ENCODE measurements around the gene LCE1D. TPM values are rescaled to one million over a fixed set of nuclear protein-coding genes. Genes with fewer than 3 reads are reported as not detected.

LCE1D gene
- not detected for polyA plus RNA-seq (2012; ENCODE audit: insufficient read length, low read depth)

DNA sequence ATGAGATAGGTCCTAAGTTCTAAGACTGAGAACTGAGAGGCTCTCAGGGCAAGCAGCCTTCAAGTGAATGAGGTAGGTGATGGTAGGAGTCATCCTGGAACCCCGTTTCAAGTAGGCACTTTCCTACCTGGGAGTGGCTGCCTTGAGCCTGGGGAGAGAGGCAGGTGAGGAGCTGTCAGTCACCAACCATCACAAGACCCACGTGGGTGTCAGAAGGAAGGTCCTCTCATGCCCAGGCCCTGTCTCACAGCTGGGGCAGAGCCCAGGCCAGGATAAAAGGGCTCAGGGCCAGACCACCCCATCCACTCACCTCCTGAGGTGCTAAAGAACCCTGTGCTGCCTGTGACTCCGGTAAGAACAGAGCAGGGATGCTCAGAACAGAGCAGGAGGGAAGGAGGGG lies at the start of gene LCE1D:
LCE1D (plus strand) TSS at position 301 of the 400 bp plus-strand sequence. CDS start 1,074 bp downstream, outside the sequence.
- TF ChIP-seq TAF1 (IDR thresholded peaks at IDR 0.05; ENCODE audit: borderline replicate concordance, insufficient read depth, low read length) (no peak), FOXP2 (optimal IDR thresholded peaks at IDR 0.05; ENCODE audit: borderline replicate concordance, extremely low read depth, extremely low read length, insufficient read depth) (no peak), REST (IDR thresholded peaks at IDR 0.05; ENCODE audit: insufficient read depth in 1 of 2, low read depth in 2 of 2, low read length in 2 of 2) (no peak), POLR2AphosphoS5 (IDR thresholded peaks at IDR 0.05; ENCODE audit: low read depth, low read length) (no peak), SIN3A (IDR thresholded peaks at IDR 0.05; ENCODE audit: borderline replicate concordance, insufficient read depth, low read length) (no peak)

DNA sequence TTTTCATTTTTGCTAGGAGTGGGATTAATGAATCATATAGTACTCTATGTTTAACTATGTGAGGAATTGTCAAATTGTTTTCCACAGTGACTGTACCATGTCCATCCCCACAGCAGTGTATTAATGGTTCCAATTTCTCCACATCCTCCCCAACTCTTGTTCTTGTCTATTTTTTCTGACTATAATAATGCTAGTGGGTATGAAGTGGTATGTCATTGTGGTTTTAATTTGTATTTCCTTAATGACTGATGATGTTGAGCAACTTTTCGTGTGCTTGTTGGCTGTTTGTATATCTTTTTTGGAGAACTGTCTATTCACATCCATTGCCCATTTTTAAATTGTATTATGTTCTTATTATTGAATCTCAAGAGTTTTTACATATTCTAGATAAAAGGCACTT lies 48.7 kb upstream of the LCE1D start:
- no peak for TF ChIP-seq SIN3A (IDR thresholded peaks at IDR 0.05; ENCODE audit: borderline replicate concordance, insufficient read depth, low read length)
- TF ChIP-seq FOXP2 (optimal IDR thresholded peaks at IDR 0.05; ENCODE audit: borderline replicate concordance, extremely low read depth, extremely low read length, insufficient read depth) = no peak
- TF ChIP-seq REST (IDR thresholded peaks at IDR 0.05; ENCODE audit: insufficient read depth in 1 of 2, low read depth in 2 of 2, low read length in 2 of 2) = no peak
- no peak for TF ChIP-seq TAF1 (IDR thresholded peaks at IDR 0.05; ENCODE audit: borderline replicate concordance, insufficient read depth, low read length)
- no peak for TF ChIP-seq POLR2AphosphoS5 (IDR thresholded peaks at IDR 0.05; ENCODE audit: low read depth, low read length)

GRCh38 chr1:152752225-152752624 lies 44.3 kb upstream of the LCE1D start:
- TF ChIP-seq SIN3A (IDR thresholded peaks at IDR 0.05; ENCODE audit: borderline replicate concordance, insufficient read depth, low read length) = no peak

DNA sequence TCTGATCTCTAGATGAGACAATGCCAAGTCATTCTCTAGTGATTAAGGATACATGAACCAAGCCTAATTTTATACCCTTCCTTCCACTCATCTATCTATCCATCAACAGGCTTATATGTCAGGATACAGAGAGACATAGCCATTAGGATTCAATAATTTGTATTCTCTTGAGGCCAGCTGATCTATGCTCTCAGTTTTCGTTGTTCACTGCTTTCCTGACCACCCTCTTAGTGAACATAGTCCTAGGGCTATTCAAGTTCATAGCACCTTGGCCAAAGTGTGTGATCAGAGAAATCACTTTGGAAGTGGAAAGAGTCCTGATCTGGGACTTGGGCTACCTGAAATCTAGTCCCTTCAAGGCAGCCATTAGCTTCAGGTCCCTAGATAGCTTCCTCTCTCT lies 42.9 kb upstream of the LCE1D start:
- TF ChIP-seq POLR2AphosphoS5 (IDR thresholded peaks at IDR 0.05; ENCODE audit: low read depth, low read length) (no peak), TAF1 (IDR thresholded peaks at IDR 0.05; ENCODE audit: borderline replicate concordance, insufficient read depth, low read length) (no peak), SIN3A (IDR thresholded peaks at IDR 0.05; ENCODE audit: borderline replicate concordance, insufficient read depth, low read length) (no peak), FOXP2 (optimal IDR thresholded peaks at IDR 0.05; ENCODE audit: borderline replicate concordance, extremely low read depth, extremely low read length, insufficient read depth) (no peak), REST (IDR thresholded peaks at IDR 0.05; ENCODE audit: insufficient read depth in 1 of 2, low read depth in 2 of 2, low read length in 2 of 2) (no peak)

- TF ChIP-seq POLR2AphosphoS5 (IDR thresholded peaks at IDR 0.05; ENCODE audit: low read depth, low read length) = no peak
- TF ChIP-seq FOXP2 (optimal IDR thresholded peaks at IDR 0.05; ENCODE audit: borderline replicate concordance, extremely low read depth, extremely low read length, insufficient read depth) = no peak
- TF ChIP-seq REST (IDR thresholded peaks at IDR 0.05; ENCODE audit: insufficient read depth in 1 of 2, low read depth in 2 of 2, low read length in 2 of 2) = no peak
- TF ChIP-seq TAF1 (IDR thresholded peaks at IDR 0.05; ENCODE audit: borderline replicate concordance, insufficient read depth, low read length) = no peak
- no peak for TF ChIP-seq SIN3A (IDR thresholded peaks at IDR 0.05; ENCODE audit: borderline replicate concordance, insufficient read depth, low read length)
These were observed 39.6 kb upstream of the LCE1D start for GRCh38 chr1:152756872-152757271.

Measured in PFSK-1 (cell line).